Measurements from ENCODE around the gene KIF12.

DNA sequence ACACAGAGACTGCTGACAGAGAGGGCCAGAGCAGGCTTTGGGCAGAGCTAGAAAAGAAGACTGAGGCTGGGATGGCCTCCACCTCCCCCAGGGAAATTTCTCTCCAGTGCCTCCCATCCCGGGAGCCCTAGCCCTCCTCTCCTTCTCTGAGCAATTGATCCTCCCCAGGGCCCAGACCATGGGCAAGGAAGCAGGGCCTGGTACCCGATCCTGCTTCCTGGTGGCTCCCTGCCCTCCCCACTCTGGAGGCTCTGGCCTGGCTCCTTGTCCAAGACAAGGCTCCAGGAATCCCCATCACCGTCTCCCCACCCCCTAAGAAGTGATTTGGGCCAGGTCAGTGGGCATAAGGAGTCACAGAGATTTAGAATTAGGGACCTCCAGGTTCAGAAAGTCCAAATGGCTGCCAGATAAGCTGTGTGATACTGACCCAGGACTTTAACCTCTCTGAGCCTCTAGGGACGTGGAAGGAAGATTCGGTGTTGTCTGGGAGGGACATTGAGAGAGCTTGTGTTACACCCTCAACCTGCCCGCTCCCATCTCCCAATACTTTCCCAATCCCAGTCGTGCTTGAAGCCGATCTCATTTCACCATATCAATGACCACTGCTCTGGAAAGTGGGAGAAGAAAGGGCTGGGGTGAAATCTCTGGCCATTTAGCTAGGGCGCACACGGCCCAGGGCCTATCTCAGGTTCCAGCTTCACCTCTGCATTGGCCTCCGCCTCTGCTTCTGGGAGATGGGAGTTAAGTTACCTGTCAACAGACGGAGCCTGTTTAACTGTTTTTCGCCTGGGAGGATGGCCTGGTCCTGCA lies 25.8 kb upstream of the KIF12 start:
- TF ChIP-seq, protein P1, sequence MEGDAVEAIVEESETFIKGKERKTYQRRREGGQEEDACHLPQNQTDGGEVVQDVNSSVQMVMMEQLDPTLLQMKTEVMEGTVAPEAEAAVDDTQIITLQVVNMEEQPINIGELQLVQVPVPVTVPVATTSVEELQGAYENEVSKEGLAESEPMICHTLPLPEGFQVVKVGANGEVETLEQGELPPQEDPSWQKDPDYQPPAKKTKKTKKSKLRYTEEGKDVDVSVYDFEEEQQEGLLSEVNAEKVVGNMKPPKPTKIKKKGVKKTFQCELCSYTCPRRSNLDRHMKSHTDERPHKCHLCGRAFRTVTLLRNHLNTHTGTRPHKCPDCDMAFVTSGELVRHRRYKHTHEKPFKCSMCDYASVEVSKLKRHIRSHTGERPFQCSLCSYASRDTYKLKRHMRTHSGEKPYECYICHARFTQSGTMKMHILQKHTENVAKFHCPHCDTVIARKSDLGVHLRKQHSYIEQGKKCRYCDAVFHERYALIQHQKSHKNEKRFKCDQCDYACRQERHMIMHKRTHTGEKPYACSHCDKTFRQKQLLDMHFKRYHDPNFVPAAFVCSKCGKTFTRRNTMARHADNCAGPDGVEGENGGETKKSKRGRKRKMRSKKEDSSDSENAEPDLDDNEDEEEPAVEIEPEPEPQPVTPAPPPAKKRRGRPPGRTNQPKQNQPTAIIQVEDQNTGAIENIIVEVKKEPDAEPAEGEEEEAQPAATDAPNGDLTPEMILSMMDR (IDR thresholded peaks at IDR 0.05; ENCODE audit: control extremely low read depth in 1 of 3, insufficient read depth in 1 of 3, low read depth in 1 of 3, low read length in 3 of 3) = no peak
- TF ChIP-seq POLR2AphosphoS5 (IDR thresholded peaks at IDR 0.05; ENCODE audit: low read depth, low read length) = no peak
- no peak for TF ChIP-seq TAF1 (IDR thresholded peaks at IDR 0.05; ENCODE audit: low read depth, low read length)
- TF ChIP-seq MAFK (IDR thresholded peaks at IDR 0.05; ENCODE audit: low read depth, low read length) = no peak
- TF ChIP-seq RAD21 (IDR thresholded peaks at IDR 0.05 in 1 of 2, conservative IDR thresholded peaks at IDR 0.05 in 1 of 2; ENCODE audit: low read depth in 2 of 2, low read length in 2 of 2) = no peak
- no peak for TF ChIP-seq TAF7 (optimal IDR thresholded peaks at IDR 0.05; ENCODE audit: borderline replicate concordance, low read depth, low read length)
- TF ChIP-seq, protein P2, sequence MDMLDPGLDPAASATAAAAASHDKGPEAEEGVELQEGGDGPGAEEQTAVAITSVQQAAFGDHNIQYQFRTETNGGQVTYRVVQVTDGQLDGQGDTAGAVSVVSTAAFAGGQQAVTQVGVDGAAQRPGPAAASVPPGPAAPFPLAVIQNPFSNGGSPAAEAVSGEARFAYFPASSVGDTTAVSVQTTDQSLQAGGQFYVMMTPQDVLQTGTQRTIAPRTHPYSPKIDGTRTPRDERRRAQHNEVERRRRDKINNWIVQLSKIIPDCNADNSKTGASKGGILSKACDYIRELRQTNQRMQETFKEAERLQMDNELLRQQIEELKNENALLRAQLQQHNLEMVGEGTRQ (IDR thresholded peaks at IDR 0.05; ENCODE audit: low read length) = no peak
- no peak for TF ChIP-seq PHF8 (conservative IDR thresholded peaks at IDR 0.05; ENCODE audit: low read depth, low read length)
- no peak for TF ChIP-seq KDM1A (IDR thresholded peaks at IDR 0.05; ENCODE audit: borderline replicate concordance, low read length)
- no peak for TF ChIP-seq EZH2 (IDR thresholded peaks at IDR 0.05; ENCODE audit: low read depth, low read length, severe bottlenecking)
- no peak for TF ChIP-seq CREB1 (IDR thresholded peaks at IDR 0.05)
- TF ChIP-seq, protein P3, sequence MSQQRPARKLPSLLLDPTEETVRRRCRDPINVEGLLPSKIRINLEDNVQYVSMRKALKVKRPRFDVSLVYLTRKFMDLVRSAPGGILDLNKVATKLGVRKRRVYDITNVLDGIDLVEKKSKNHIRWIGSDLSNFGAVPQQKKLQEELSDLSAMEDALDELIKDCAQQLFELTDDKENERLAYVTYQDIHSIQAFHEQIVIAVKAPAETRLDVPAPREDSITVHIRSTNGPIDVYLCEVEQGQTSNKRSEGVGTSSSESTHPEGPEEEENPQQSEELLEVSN (IDR thresholded peaks at IDR 0.05) = no peak
- TF ChIP-seq NRF1 (IDR thresholded peaks at IDR 0.05; ENCODE audit: low read depth, low read length) = no peak

Measured in H1 (cell line).